GM21576 (cell line): ENCODE results near the gene ABLIM2.

Source experiments
- ATAC-seq: cut with Tn5 transposase; IDR thresholded peaks from one replicate; pipeline ENCODE4 v1.9.1; 2021; ENCODE audit warnings: mild to moderate bottlenecking, moderate library complexity; ENCODE audit not compliant: unreplicated experiment

ABLIM2 gene

GRCh38 chr4:8194306-8195242 is 36.0 kb upstream of the ABLIM2 start:
- no peak for ATAC-seq

GRCh38 chr4:8192748-8193738 is 34.4 kb upstream of the ABLIM2 start:
- ATAC-seq = peak; percentile 82

DNA sequence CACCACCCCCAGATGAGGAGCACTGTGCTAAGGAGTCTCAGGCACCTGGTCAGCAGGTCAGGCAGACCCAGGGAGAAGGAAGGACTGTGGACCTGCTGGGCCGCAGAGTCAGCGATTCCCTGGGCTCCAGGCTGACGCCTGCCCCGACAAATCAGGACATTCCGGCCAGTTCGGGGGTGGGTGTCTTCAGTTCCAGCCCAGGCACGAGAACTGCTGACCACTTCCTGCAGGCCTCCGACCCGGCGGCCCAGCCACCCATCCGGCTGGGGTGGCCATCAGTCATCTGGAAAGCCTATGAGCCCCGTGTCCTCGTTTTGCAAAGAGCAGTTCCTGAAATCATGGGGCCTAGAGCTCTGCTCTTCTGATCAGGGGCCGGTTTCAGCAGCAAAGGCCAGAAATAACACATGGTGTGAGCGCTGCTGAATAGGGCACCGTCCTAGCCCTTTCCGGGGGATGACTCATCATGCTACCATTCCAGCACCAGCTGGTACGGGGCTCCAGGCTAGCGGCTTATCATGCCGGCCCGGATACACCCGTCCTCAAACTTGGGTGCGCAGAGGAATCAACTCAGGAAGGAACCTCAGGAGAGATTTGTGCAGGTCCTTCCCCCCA is 32.6 kb upstream of the ABLIM2 start:
- ATAC-seq = peak; percentile 50

GRCh38 chr4:8189551-8190466 is 31.2 kb upstream of the ABLIM2 start:
- no peak for ATAC-seq

GRCh38 chr4:8188743-8189550 is 30.3 kb upstream of the ABLIM2 start:
- ATAC-seq = no peak

DNA sequence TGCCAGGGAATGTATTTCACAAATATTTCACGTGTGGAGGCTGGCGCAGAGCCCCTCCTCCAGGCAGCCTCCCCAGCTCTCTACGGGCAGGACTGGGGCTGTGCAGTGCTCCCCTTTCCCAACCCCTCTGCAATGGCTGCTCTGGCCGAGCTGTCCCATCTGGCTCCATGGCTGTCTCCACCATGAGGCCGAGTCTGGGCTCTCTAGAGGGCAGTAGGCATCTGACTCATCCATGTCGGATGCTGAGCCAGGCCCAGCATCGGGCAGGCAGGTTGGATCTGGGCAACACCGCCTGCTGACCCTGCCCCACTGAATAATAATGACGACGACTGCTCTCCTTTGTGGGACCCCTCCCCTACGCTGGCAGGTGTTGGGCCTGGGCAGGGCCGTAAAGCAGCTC is 29.5 kb upstream of the ABLIM2 start:
- no peak for ATAC-seq

DNA sequence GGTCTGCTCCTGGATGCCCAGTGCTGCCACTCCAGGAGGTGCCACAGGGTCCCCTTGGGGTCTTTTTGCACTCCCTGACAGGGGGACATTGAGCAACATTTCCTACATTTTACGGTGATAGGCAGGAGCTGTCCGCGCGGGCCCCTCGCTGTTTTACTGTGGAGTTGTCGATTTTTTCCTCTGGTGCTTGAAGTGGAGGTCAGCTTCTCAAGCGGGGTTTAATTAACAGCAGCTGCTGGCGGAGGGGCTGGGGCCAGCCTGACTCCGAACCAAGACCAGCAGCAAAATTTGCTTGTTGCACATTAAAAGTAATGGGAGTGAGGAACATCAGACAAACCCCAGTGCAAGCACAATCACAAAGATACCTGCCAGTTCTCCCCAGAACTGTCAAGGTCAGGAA is 27.3 kb upstream of the ABLIM2 start:
- ATAC-seq = no peak

DNA sequence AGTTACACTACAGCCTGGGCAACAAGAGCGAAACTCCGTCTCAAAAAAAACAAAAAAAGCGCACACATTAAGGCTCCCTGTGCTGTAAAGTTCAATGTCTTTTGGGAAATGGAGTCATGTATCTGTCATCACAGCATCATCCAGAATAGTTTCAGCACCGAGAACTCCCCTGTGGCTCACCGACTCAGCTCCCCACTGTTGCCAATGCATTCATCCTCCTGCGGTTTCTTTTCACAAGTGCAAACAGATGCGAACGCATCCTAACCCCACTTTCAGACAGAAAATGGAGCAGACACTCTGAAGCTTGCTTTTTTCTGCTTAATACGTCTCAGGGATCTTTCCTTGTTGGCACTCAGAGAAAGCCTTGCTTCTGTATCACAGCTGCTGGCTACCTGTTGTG is 26.7 kb upstream of the ABLIM2 start:
- no peak for ATAC-seq

DNA sequence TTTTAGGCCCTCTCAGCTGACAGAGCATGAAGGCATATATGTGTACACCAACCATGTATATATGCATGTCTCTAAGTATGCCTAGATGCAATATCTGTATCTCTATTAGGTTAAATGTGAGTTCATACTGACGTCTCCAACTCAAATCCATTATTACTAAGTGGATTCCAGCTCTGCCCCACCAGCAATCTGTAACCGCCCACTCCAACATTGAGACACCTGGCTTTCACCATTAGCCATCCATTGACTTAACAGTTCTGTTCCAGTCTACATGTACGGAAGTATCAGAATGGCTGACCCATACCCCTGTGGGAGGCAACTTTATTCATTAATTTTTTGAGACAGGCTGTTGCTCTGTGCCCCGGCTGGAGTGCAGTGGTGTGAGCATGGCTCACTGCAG is 25.4 kb upstream of the ABLIM2 start:
- no peak for ATAC-seq

- no peak for ATAC-seq
Observed at GRCh38 chr4:8182858-8183725, 24.5 kb upstream of the ABLIM2 start.

DNA sequence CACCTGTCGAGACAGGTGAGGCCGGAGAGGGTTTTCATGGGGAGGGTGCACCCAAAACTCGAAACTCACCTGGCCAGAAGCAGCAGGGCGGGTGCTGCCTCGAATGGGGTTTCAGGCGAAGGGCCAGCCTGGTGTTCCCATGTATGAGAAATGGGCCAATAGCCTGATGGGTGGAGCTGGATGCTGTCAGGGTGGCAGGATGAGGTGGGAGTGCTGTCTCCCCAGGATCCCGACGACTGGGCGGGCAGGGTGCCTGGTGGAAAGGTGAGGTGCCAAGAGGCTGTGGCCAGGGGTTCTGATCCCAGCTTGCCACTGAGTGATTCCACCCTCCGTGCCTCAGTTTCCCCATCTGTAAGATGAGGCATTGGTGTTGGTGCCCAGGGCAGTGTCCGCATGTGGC is 23.7 kb upstream of the ABLIM2 start:
- ATAC-seq = no peak

DNA sequence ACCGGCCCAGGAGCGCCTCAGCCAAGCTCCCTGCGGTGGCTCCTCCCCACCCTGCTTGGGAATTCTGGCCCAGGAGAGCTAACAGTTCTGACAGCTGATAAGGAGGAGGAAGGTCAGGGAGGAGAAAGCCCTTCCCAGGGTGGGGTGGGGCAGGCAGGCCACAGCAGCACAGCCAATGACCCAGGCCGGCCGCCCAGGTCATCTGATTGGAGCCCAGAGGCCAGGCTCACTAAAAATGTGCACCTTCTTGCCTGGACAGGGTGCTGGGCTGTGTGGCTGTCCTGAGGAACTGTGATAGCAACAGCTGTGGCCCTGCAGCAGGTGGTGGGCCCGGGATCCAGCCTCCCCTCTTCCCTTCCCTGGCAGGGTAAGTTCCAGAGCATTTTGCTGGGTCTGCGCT is 23.2 kb upstream of the ABLIM2 start:
- ATAC-seq = no peak

DNA sequence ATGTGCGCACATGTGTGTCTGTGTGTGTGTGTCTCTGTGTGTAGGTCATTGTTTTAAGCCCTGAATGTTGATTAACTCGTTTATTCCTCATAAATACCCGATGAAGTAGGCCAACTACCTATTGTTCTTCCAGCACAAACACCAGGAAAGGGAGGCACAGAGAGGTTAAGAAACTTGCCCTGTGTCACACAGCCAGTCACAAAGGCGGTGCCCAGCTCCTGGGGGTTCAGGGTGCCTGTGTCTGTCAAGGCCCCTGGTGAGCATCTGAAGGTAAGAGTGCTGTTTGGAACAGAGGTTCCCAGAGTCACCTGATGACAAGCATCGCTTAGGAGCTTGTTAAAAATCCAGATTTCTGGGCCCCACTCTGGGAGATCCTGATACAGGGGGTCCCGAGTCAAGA is 22.5 kb upstream of the ABLIM2 start:
- ATAC-seq = no peak

DNA sequence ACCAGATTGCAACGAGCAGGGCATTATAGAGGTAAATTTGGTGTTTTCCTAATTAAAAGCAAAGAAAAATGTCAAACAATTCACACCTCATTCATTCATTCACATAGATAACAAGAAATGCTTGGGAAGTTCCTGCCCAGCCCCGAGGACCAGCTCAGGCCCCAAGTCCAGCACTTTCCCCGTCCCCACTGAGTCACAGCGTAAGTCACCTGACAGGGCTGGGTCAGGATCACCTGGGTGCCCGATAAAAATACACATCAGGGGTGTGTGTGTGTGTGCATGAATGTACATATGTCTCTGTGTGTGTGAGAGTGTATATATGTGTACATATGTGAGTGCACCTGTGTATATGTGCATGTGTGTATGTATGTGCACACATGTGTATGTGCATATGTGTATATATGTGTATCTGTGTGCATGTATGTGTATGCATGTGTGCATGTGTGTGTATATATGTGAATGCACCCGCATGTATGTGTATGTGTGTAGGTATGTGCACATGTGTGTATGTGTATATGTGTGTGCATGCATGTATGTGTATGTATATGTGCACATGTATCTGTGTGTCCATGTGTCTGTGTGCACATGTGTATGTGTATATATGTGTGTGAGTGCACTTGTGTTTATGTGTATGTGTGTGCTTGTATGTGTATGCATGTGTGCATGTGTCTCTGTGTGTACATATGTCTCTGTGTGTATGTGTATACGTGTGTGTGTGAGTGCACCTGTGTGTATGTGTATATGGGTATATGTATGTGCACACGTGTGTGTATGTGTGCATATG is 21.9 kb upstream of the ABLIM2 start:
- ATAC-seq = no peak

DNA sequence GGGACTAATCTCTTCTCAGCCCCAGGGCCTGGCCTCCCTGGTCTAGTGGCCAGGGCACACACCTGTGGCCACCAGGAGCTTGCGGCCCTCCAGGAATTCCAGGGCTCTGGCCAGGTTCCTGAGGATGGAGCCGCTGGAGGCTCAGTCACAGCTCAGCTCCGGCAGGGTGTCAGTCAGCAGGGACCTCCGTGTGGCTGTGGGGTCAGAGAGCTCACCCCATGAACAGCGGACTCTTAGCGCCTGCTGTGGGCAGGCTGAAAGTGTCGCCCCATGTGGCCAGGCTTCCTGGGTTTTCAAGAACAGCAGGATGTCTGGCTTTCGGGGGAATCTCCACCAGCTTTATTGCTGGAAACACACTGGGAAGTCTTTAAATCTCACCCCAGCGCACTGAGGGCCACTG is 21.2 kb upstream of the ABLIM2 start:
- ATAC-seq = no peak

DNA sequence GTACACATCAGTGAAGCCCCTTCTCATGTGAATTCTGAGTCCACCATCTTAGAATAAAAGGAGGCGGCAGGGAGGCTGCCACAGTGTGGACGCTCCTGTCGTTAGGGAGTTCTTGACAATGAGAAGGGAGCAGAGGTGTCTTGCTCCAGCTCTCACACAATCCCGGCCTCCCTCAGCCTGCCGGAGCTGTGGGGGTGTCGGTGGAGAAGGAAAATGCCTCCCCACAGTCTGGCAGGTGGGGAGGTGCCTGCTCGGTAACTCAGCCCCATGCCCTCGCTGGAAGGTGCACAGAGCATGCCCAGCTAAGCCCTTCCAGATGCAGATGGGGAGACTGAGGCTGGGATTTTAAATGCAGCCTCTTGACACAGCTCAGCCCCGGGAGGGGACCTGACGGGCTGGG is 20.5 kb upstream of the ABLIM2 start:
- ATAC-seq = no peak

- no peak for ATAC-seq
Observed at GRCh38 chr4:8177956-8178355, 19.3 kb upstream of the ABLIM2 start.

- ATAC-seq = no peak
Observed at GRCh38 chr4:8177552-8177951, 18.9 kb upstream of the ABLIM2 start.
